Testis (tissue), 3 donors: ENCODE measurements around the gene NUDT3. TPM values are rescaled to one million over a fixed set of nuclear protein-coding genes. Genes with fewer than 3 reads are reported as not detected.

Experiments
- DNase-seq: peaks from one replicate; pipeline ENCODE4 v3.0.0-alpha.2; 2019
- H3K27ac ChIP-seq, 2 donors: fragments of 200-600 bp; sonication (generic); one replicate each; pipeline ENCODE4 v1.5.1; 2019
- H3K27me3 ChIP-seq: fragments of 200-600 bp; sonication (generic); one replicate; pipeline ENCODE4 v1.5.1; 2019
- H3K36me3 ChIP-seq: fragments of 200-600 bp; sonication (generic); one replicate; pipeline ENCODE4 v1.5.1; 2017; ENCODE audit warnings: low read depth; ENCODE audit errors: missing control alignments
- H3K4me1 ChIP-seq: fragments of 200-600 bp; sonication (generic); one replicate; pipeline ENCODE4 v1.5.1; 2019
- H3K4me3 ChIP-seq, 2 donors: fragments of 200-600 bp; sonication (generic); one replicate each; pipeline ENCODE4 v1.5.1; 2017 to 2019
- H3K9me3 ChIP-seq: fragments of 200-600 bp; sonication (generic); one replicate; pipeline ENCODE4 v1.5.1; 2017
- CTCF ChIP-seq, 3 experiments: fragments of 450-650 bp in 2 of 3; fragments of 200-600 bp in 1 of 3; sonication (generic) in 1 of 3; IDR thresholded peaks; one replicate each; pipeline ENCODE4 v1.5.1; 2016 to 2019; ENCODE audit warnings: antibody characterized with exemption in 3 of 3, mild to moderate bottlenecking in 2 of 3, moderate library complexity in 1 of 3
- POLR2A ChIP-seq: fragments of 450-650 bp; IDR thresholded peaks from one replicate; pipeline ENCODE4 v1.6.1; 2017; ENCODE audit warnings: antibody characterized with exemption, mild to moderate bottlenecking, moderate library complexity
- WGBS, 2 donors: methylation state at CpG; one replicate each; pipeline ENCODE4 v1.1.5; 2018; 5-methylcytosine and 5-hydroxymethylcytosine counted together
- intact Hi-C: fragments of 100-400 bp; cut with DNase I; formaldehyde crosslinking; loops from one replicate; pipeline ENCODE4 v1.15.1; 2023; ENCODE audit warnings: low total_unique reads
- polyA plus RNA-seq: library from polyadenylated mRNA; stranded (reverse); fragments of 350-450 nt; fragmentation: Illumina TruSeq; extraction: RNeasy Lipid Tissue Mini Kit (QIAGEN cat#74804); gene quantifications from one replicate; pipeline ENCODE4 v1.2.3, GENCODE V29; 2014; ENCODE audit warnings: low read depth, low replicate concordance; ENCODE audit not compliant: insufficient read depth
- total RNA-seq, 2 donors: library from RNA; depleted of rRNA; stranded (reverse); fragments of >200 nt; gene quantifications; one replicate each; pipeline ENCODE4 v1.2.3, GENCODE V29; 2016

NUDT3 gene
- total and polyA plus RNA-seq, 3 donors from 2014 or later = 18.7 to 28.3 (median 24.0) TPM

DNA sequence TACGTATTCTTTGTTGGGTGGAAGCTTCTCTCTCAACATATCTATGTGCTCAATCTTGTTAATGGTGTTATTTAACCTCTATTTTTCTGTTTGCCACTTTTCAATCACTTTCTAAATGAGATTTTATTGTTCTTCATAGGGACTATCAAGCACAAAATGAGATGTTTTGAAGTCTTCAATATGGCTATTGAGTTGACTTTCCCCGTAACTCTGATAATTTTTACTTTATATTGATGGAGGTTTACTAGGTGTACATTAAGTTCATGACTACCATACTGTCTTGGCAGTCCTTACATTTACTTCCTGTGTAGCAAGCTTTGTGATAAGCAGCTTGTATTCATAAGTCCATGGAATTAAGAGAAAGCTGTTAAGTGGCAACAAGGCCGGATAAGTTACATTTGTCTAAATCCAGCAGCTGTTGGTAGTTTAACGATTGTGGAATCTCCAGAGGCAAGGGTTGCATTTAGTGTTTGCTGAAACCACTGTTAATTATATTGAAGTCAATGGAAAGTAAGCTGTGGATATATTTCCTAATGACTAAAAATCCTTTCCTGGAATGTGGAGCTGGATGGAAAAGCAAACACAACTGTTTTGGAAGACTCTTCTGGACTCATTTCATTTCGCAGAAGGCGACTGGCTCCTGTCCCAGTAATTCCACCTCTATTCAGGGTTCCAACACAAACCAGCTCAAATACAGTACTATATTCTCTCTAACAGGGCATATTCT, 86.3 kb downstream of the NUDT3 start:
- Histone ChIP-seq H3K4me1 (peaks cover 9% of the 10 kb centered on the region), H3K27me3 (no peaks in the 10 kb centered on the region), H3K27ac (no peak overlapping the region), H3K9me3 (no peaks in the 10 kb centered on the region), H3K4me3 (no peak overlapping the region), H3K36me3 (no peaks in the 10 kb centered on the region)
- 32 to 47% methylated on average over 6 of the region's 6 CpGs for WGBS, 2 donors
- peak; percentile 47 for DNase-seq
- TF ChIP-seq POLR2A (no peak), CTCF (IDR thresholded peaks at IDR 0.05) (no peak)
- intact Hi-C loops = no loop called here

DNA sequence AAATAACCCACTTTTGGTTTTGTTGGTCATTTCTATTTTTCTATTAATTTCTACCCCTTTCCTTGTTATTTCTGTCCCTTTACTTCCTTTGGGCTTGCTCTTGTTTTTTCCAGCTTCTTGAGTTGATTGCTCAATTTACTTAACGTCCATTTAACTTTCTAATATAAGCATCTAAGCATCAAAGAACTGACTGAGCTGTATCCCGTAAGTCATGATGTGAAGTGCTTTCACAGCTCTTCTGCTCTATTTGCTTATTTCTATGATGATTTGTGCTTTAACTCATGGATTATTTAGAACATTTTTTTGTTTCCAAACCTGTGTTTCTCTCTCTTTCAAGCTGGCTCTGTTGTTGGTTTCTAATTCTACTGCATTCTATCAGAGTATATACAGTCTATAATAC, 87.0 kb downstream of the NUDT3 start:
- Histone ChIP-seq H3K9me3 (no peaks in the 10 kb centered on the region), H3K27ac (no peak overlapping the region), H3K27me3 (no peaks in the 10 kb centered on the region), H3K4me1 (peaks cover 9% of the 10 kb centered on the region), H3K36me3 (no peaks in the 10 kb centered on the region), H3K4me3 (no peak overlapping the region)
- DNase-seq = no peak
- TF ChIP-seq POLR2A (no peak), CTCF (IDR thresholded peaks at IDR 0.05) (no peak)
- WGBS, 2 donors = 67 to 75% methylated on average over 2 of the region's 2 CpGs
- intact Hi-C loops = no loop called here

DNA sequence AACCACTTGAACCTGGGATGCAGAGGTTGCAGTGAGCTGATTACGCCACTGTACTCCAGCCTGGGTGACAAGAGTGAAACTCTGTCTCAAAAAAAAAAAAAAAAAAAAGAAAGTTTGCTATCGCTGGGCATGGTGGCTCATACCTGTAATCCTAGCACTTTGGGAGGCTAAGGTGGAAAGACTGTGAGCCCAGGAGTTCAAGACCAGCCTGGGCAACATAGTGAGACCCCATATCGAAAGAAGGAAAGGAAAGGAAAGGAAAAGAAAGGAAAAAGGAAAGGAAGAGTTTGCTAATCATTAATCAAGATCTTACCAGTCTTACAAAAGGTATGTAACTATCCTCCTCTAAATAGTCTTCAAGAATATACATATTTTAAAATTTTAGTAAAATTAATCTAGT, 88.3 kb downstream of the NUDT3 start:
- H3K4me1 ChIP-seq = peaks cover 9% of the 10 kb centered on the region
- no peaks in the 10 kb centered on the region for H3K27me3 ChIP-seq
- no peaks in the 10 kb centered on the region for H3K36me3 ChIP-seq
- H3K27ac ChIP-seq = no peak overlapping the region
- DNase-seq = no peak
- H3K9me3 ChIP-seq = no peaks in the 10 kb centered on the region
- WGBS, 2 donors = 88 to 95% methylated on average over 3 of the region's 3 CpGs
- no peak for TF ChIP-seq POLR2A
- TF ChIP-seq CTCF (IDR thresholded peaks at IDR 0.05) = no peak
- intact Hi-C loops = no loop called here
- H3K4me3 ChIP-seq = no peak overlapping the region

DNA sequence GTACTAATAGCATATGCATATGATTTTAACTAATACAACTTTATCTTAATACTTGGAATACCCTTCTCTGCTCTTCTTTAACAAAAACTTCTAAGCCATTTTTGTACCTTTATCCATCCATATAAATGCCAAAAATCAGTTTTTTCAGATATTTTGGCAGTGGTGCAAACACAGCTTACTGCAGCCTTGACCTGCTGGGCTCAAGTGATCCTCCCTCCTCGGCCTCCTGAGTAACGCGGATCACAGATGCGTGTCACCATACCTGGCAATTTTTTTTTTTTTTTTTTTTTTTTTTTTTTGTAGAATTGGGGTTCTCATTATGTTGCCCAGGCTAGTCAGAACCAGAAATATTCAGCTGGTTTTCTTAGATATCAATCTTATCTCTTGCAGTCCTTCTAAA, 89.5 kb downstream of the NUDT3 start:
- Histone ChIP-seq H3K9me3 (no peaks in the 10 kb centered on the region), H3K27me3 (no peaks in the 10 kb centered on the region), H3K27ac (no peak overlapping the region), H3K36me3 (no peaks in the 10 kb centered on the region), H3K4me1 (peaks cover 9% of the 10 kb centered on the region), H3K4me3 (no peak overlapping the region)
- TF ChIP-seq POLR2A (no peak), CTCF (IDR thresholded peaks at IDR 0.05) (no peak)
- DNase-seq = no peak
- intact Hi-C loops = no loop called here
- 48 to 63% methylated on average over 4 of the region's 4 CpGs for WGBS, 2 donors

GRCh38 chr6:34301408-34301807, 91.1 kb downstream of the NUDT3 start:
- 67 to 72% methylated on average over 2 of the region's 2 CpGs for WGBS, 2 donors
- TF ChIP-seq POLR2A = no peak
- no peak for TF ChIP-seq CTCF (IDR thresholded peaks at IDR 0.05)
- intact Hi-C loops = no loop called here
- H3K27me3 ChIP-seq = no peaks in the 10 kb centered on the region
- H3K9me3 ChIP-seq = no peaks in the 10 kb centered on the region
- no peaks in the 10 kb centered on the region for H3K36me3 ChIP-seq
- peak; percentile 69 for DNase-seq
- no peak overlapping the region for H3K4me3 ChIP-seq
- H3K4me1 ChIP-seq = peaks cover 8% of the 10 kb centered on the region
- H3K27ac ChIP-seq = no peak overlapping the region
